H1 (cell line): ENCODE data around the gene MIER3. TPM values are rescaled to one million over a fixed set of nuclear protein-coding genes. Genes with fewer than 3 reads are reported as not detected.

Experiments used
- CTCF ChIA-PET: fragments of 300-600 bp; sonication (Branson Sonifier 250); formaldehyde crosslinking; loops from one replicate; lab custom pipeline; 2021; ENCODE audit not compliant: partially characterized antibody; lab: Charles Lee
- POLR2A ChIA-PET: fragments of 300-600 bp; sonication (Branson Sonifier 250); formaldehyde crosslinking; loops from one replicate; lab custom pipeline; 2021; ENCODE audit warnings: inconsistent platforms; ENCODE audit not compliant: partially characterized antibody; lab: Charles Lee
- DNase-seq, 2 experiments: peaks; one replicate each; pipeline versions ENCODE4 v3.0.0 to v3.0.0-alpha.2; 2010 to 2022; ENCODE audit warnings: low spot score in 2 of 2, low read depth in 1 of 2, mixed read lengths in 1 of 2
- FAIRE-seq: peaks from 2 replicates; lab custom pipeline; 2011; peaks lifted over from hg19 to GRCh38; lab: Jason Lieb, UNC
- H2AFZ ChIP-seq: 2 replicates; pipeline ENCODE4 v1.8.1; 2012; ENCODE audit warnings: low read length, inconsistent platforms
- H2AK5ac ChIP-seq: 2 replicates; pipeline ENCODE4 v1.6.1; 2013; ENCODE audit warnings: low read depth, low read length
- H2BK120ac ChIP-seq: replicated peaks from 2 replicates; pipeline ENCODE3; 2013; ENCODE audit warnings: low read depth, low read length, inconsistent platforms
- H2BK12ac ChIP-seq: 2 replicates; pipeline ENCODE4 v1.6.1; 2013; ENCODE audit warnings: low read depth, low read length
- H2BK15ac ChIP-seq: 2 replicates; pipeline ENCODE4 v1.6.1; 2013; ENCODE audit warnings: low read length
- H2BK20ac ChIP-seq: 2 replicates; pipeline ENCODE4 v1.6.1; 2013; ENCODE audit warnings: low read length
- H2BK5ac ChIP-seq: 2 replicates; pipeline ENCODE4 v1.6.1; 2013; ENCODE audit warnings: low read depth, low read length
- H3K14ac ChIP-seq: 2 replicates; pipeline ENCODE4 v1.6.1; 2013; ENCODE audit warnings: inconsistent platforms; ENCODE audit not compliant: insufficient read length
- H3K18ac ChIP-seq: 2 replicates; pipeline ENCODE4 v1.6.1; 2013; ENCODE audit warnings: low read length; ENCODE audit errors: extremely low read depth
- H3K23ac ChIP-seq: 2 replicates; pipeline ENCODE4 v1.6.1; 2013; ENCODE audit warnings: inconsistent platforms; ENCODE audit not compliant: insufficient read length
- H3K23me2 ChIP-seq: 2 replicates; pipeline ENCODE4 v1.6.1; 2013; ENCODE audit warnings: low read depth, low read length
- H3K27ac ChIP-seq: 2 replicates; pipeline ENCODE4 v1.6.1; 2011; ENCODE audit warnings: low read depth, low read length, inconsistent platforms
- H3K27me3 ChIP-seq, 4 experiments: replicated peaks in 1 of 4; 1 replicate in 1 of 4; 2 replicates in 3 of 4; pipeline versions ENCODE4 v1.6.1 to v1.8.1; 2011 to 2013; ENCODE audit warnings: low read length in 3 of 4, mild to moderate bottlenecking in 3 of 4, inconsistent platforms in 2 of 4, mixed read lengths in 2 of 4, moderate library complexity in 1 of 4; ENCODE audit not compliant: control insufficient read depth in 3 of 4, insufficient read depth in 3 of 4; ENCODE audit errors: extremely low read depth in 1 of 4
- H3K36me3 ChIP-seq, 4 experiments: 2 replicates each; pipeline versions ENCODE4 v1.6.1 to v1.8.1; 2011 to 2013; ENCODE audit warnings: mild to moderate bottlenecking in 4 of 4, low read length in 3 of 4, moderate library complexity in 2 of 4, control low read depth in 1 of 4, inconsistent platforms in 1 of 4; ENCODE audit not compliant: insufficient read depth in 4 of 4, control insufficient read depth in 2 of 4
- H3K4ac ChIP-seq: replicated peaks from 2 replicates; pipeline ENCODE3; 2013; ENCODE audit warnings: low read length, low read depth, mixed read lengths, inconsistent platforms; ENCODE audit not compliant: insufficient read length
- H3K4me1 ChIP-seq, 4 experiments: replicated peaks in 1 of 4; 1 replicate in 1 of 4; 2 replicates in 3 of 4; pipeline versions ENCODE4 v1.6.1 to v1.8.1; 2011 to 2013; ENCODE audit warnings: low read length in 3 of 4, inconsistent platforms in 2 of 4, mixed read lengths in 1 of 4; ENCODE audit not compliant: insufficient read depth in 4 of 4, control insufficient read depth in 3 of 4
- H3K4me2 ChIP-seq, 2 experiments: 2 replicates each; pipeline versions ENCODE4 v1.6.1 to v1.8.1; 2011 to 2013; ENCODE audit warnings: low read depth in 2 of 2, low read length in 2 of 2, control low read depth in 1 of 2, inconsistent platforms in 1 of 2, mild to moderate bottlenecking in 1 of 2; ENCODE audit not compliant: insufficient read depth in 1 of 2
- H3K4me3 ChIP-seq, 4 experiments: fragments of 200-600, 300-600 bp in 1 of 4; sonication (generic), shearing (Covaris generic), sonication (Bioruptor Twin) in 1 of 4; 2 replicates each; pipeline versions ENCODE4 v1.5.1 to v1.8.1; 2011 to 2016; ENCODE audit warnings: low read length in 4 of 4, low read depth in 3 of 4, control low read depth in 2 of 4, inconsistent platforms in 2 of 4, mild to moderate bottlenecking in 2 of 4, mixed read lengths in 1 of 4, moderate library complexity in 1 of 4; ENCODE audit not compliant: insufficient read depth in 2 of 4; ENCODE audit errors: extremely low read depth in 1 of 4
- H3K56ac ChIP-seq: replicated peaks from 2 replicates; pipeline ENCODE3; 2013; ENCODE audit warnings: low read depth, mild to moderate bottlenecking, mixed read lengths, low read length, inconsistent platforms; ENCODE audit not compliant: insufficient read length
- H3K79me1 ChIP-seq: 2 replicates; pipeline ENCODE4 v1.6.1; 2013; ENCODE audit warnings: low read depth, low read length, control low read depth
- H3K79me2 ChIP-seq, 2 experiments: 2 replicates each; pipeline versions ENCODE4 v1.6.1 to v1.8.1; 2012 to 2013; ENCODE audit warnings: low read length in 2 of 2, mild to moderate bottlenecking in 2 of 2, inconsistent platforms in 1 of 2; ENCODE audit not compliant: insufficient read depth in 2 of 2, control insufficient read depth in 1 of 2
- H3K9ac ChIP-seq, 4 experiments: replicated peaks in 1 of 4; 1 replicate in 1 of 4; 2 replicates in 3 of 4; pipeline versions ENCODE4 v1.6.1 to v1.8.1; 2011 to 2013; ENCODE audit warnings: low read depth in 3 of 4, low read length in 3 of 4, control low read depth in 2 of 4, mild to moderate bottlenecking in 2 of 4, moderate library complexity in 2 of 4, inconsistent platforms in 1 of 4; ENCODE audit errors: extremely low read depth in 1 of 4
- H3K9me3 ChIP-seq, 2 experiments: 2 replicates each; pipeline versions ENCODE4 v1.6.1 to v1.8.1; 2012 to 2013; ENCODE audit warnings: mild to moderate bottlenecking in 2 of 2, moderate library complexity in 2 of 2, control low read depth in 1 of 2, inconsistent platforms in 1 of 2, low read depth in 1 of 2, low read length in 1 of 2, mixed read lengths in 1 of 2; ENCODE audit not compliant: insufficient read depth in 2 of 2
- H4K20me1 ChIP-seq, 2 experiments: replicated peaks in 1 of 2; 2 replicates each; pipeline versions ENCODE3 to v1.8.1; 2011 to 2013; ENCODE audit warnings: inconsistent platforms in 2 of 2, low read length in 2 of 2, mild to moderate bottlenecking in 1 of 2; ENCODE audit not compliant: insufficient read depth in 2 of 2, control insufficient read depth in 1 of 2
- H4K5ac ChIP-seq: 2 replicates; pipeline ENCODE4 v1.6.1; 2013; ENCODE audit warnings: low read length, low read depth, mixed read lengths, inconsistent platforms; ENCODE audit not compliant: insufficient read length
- H4K8ac ChIP-seq: 2 replicates; pipeline ENCODE4 v1.8.0; 2013; ENCODE audit warnings: mild to moderate bottlenecking, moderate library complexity, low read length, inconsistent platforms; ENCODE audit not compliant: insufficient read depth; ENCODE audit errors: extremely low read depth
- H4K91ac ChIP-seq: replicated peaks from 2 replicates; pipeline ENCODE3; 2013; ENCODE audit warnings: low read length, mixed read lengths, inconsistent platforms; ENCODE audit not compliant: insufficient read length
- BRCA1 ChIP-seq: IDR thresholded peaks from 2 replicates; pipeline ENCODE4 v1.6.1; 2012; ENCODE audit warnings: low read depth, low read length, improper control_type of control experiment
- CEBPB ChIP-seq: IDR thresholded peaks from 2 replicates; pipeline ENCODE4 v1.6.1; 2012; ENCODE audit warnings: low read depth, low read length
- CHD2 ChIP-seq: IDR thresholded peaks from 2 replicates; pipeline ENCODE4 v1.6.1; 2012; ENCODE audit warnings: low read length, improper control_type of control experiment
- GABPA ChIP-seq: IDR thresholded peaks from 2 replicates; pipeline ENCODE4 v1.6.1; 2011; ENCODE audit warnings: mild to moderate bottlenecking, low read length, moderate library complexity, borderline replicate concordance; ENCODE audit not compliant: insufficient read depth
- KDM1A ChIP-seq: fragments of 200-600, 300-600 bp; sonication (generic); IDR thresholded peaks from 2 replicates; pipeline ENCODE4 v1.7.1; 2016; ENCODE audit warnings: mild to moderate bottlenecking, low read length, borderline replicate concordance
- POLR2A ChIP-seq, 2 experiments: IDR thresholded peaks; 1 replicate in 1 of 2; 2 replicates in 1 of 2; pipeline ENCODE4 v1.6.1; 2011; ENCODE audit warnings: low read depth in 2 of 2, low read length in 2 of 2, mild to moderate bottlenecking in 2 of 2; ENCODE audit errors: control extremely low read depth in 1 of 2
- RAD21 ChIP-seq, 2 experiments: IDR thresholded peaks in 1 of 2; conservative IDR thresholded peaks in 1 of 2; 2 replicates each; pipeline ENCODE4 v1.6.1; 2011; ENCODE audit warnings: low read depth in 2 of 2, low read length in 2 of 2, improper control_type of control experiment in 1 of 2, inconsistent platforms in 1 of 2, mild to moderate bottlenecking in 1 of 2, moderate library complexity in 1 of 2
- SAP30 ChIP-seq: fragments of 300-600 bp; sonication (generic); IDR thresholded peaks from 2 replicates; pipeline ENCODE4 v1.7.1; 2012; ENCODE audit warnings: low read length, moderate library complexity, mild to moderate bottlenecking, inconsistent platforms; ENCODE audit not compliant: insufficient read depth, insufficient replicate concordance
- SP1 ChIP-seq: IDR thresholded peaks from 2 replicates; pipeline ENCODE4 v1.6.1; 2011; ENCODE audit warnings: low read depth, low read length
- SRF ChIP-seq: IDR thresholded peaks from 2 replicates; pipeline ENCODE4 v1.6.1; 2011; ENCODE audit warnings: mild to moderate bottlenecking, low read depth, low read length, moderate library complexity
- TAF1 ChIP-seq: IDR thresholded peaks from 2 replicates; pipeline ENCODE4 v1.6.1; 2011; ENCODE audit warnings: mild to moderate bottlenecking, low read depth, low read length
- TAF7 ChIP-seq: optimal IDR thresholded peaks from 2 replicates; pipeline ENCODE3; 2011; ENCODE audit warnings: low read depth, mild to moderate bottlenecking, inconsistent platforms, low read length, moderate library complexity, borderline replicate concordance
- WGBS, 2 experiments: shearing (Covaris generic) in 1 of 2; methylation state at CpG; one replicate each; pipeline versions ENCODE4 v1.1.6 to v1.1.7; 2013 to 2015; ENCODE audit warnings: low lambda C conversion rate in 2 of 2, mixed read lengths in 2 of 2, inconsistent platforms in 1 of 2, low coverage in 1 of 2, missing lambda C conversion rate in 1 of 2; ENCODE audit not compliant: insufficient replicate concordance in 2 of 2, insufficient coverage in 1 of 2, insufficient read length in 1 of 2; ENCODE audit errors: extremely low coverage in 1 of 2, missing lambda C conversion rate in 1 of 2; 5-methylcytosine and 5-hydroxymethylcytosine counted together
- polyA plus RNA-seq, 7 experiments: library from polyadenylated mRNA; depleted of rRNA in 3 of 7; stranded (reverse) in 5 of 7; unstranded in 2 of 7; fragments of >200 nt in 5 of 7; fragments of 200-250 nt in 2 of 7; gene quantifications; 1 replicate in 5 of 7; 2 replicates in 1 of 7; 4 replicates in 1 of 7; pipeline versions ENCODE4 v1.2.1 to v1.2.3, GENCODE V29; 2011 to 2013; ENCODE audit warnings: missing spikeins in 2 of 7, mixed read lengths in 2 of 7
- total RNA-seq: library from RNA; stranded (reverse); fragmentation: NEBNext Ultra II Directional; extraction: Animal tissue kit (Norgen Biotek cat#: 25700); gene quantifications from 2 replicates; pipeline ENCODE4 v1.2.1, GENCODE V29; 2021
- TF ChIP-seq, protein P1 (sequence below): IDR thresholded peaks from 2 replicates; pipeline ENCODE4 v1.6.1; 2012; ENCODE audit warnings: inconsistent platforms
- TF ChIP-seq, protein P2 (sequence below): IDR thresholded peaks from 2 replicates; pipeline ENCODE4 v1.6.1; 2012; ENCODE audit warnings: inconsistent platforms

MIER3 gene
- total and polyA plus RNA-seq, 2 of the 8 experiments (the other 6 are each of a cell fraction or from before 2014, with no cell fraction given): 9.6 to 33.3 TPM

DNA sequence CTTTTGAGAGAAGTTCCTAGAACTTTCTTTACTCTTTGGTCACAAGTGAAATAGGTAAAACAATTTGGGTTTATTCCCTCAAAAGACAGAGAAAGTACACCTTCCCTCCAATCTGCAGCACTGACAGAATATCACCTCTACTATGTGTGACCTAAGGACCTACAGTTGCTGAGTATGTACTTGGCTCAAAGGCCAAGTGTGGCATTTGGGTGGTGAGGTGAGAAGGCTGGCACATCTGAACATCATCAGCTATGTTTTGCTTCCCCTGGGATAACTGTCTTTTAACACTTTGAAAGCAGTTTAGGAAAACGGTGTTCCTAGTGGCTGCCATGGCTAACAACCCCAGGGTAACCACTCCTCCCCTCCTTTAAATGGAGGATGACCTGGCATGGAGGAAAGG lies 17.6 kb downstream of the MIER3 start:
- Histone ChIP-seq H3K14ac (no peak overlapping the region), H2BK5ac (no peak overlapping the region), H2AK5ac (no peak overlapping the region), H4K8ac (no peak overlapping the region), H3K9ac (no peak overlapping the region), H3K27me3 (peaks cover 0 to 1% (median 0%) of the 10 kb centered on the region in 4 experiments; a peak in 1 of 7 replicates), H3K4me3 (no peak overlapping the region), H2BK12ac (no peak overlapping the region), H3K23me2 (no peaks in the 10 kb centered on the region), H3K79me1 (no peaks in the 10 kb centered on the region), H4K5ac (no peak overlapping the region), H3K18ac (no peak overlapping the region), H3K23ac (no peak overlapping the region), H4K20me1 (peaks cover 0 to 2% of the 10 kb centered on the region in 2 experiments), H3K4ac (no peak overlapping the region), H3K27ac (no peak overlapping the region), H3K4me1 (no peaks in the 10 kb centered on the region), H3K56ac (no peak overlapping the region), H2BK120ac (no peak overlapping the region), H3K4me2 (no peak overlapping the region), H3K79me2 (no peaks in the 10 kb centered on the region), H4K91ac (no peak overlapping the region), H3K36me3 (peaks cover 21 to 97% (median 59%) of the 10 kb centered on the region in 4 experiments), H2BK20ac (no peak overlapping the region), H2AFZ (no peak overlapping the region), H3K9me3 (no peaks in the 10 kb centered on the region), H2BK15ac (no peak overlapping the region)
- POLR2A ChIA-PET: interaction anchor here (0.6 to 1.7 kb wide), 2 partner anchors 8 to 286 kb away, joined by 4 to 5 read pairs; no protein-coding TSS in a partner anchor
- FAIRE-seq (no peak), DNase-seq (no peak)
- CTCF ChIA-PET: no interaction called here
- 75% methylated on average over 1 of the region's 1 CpG; no CpG with 5 or more reads in 1 of the 2 experiments for WGBS, 2 experiments
- TF ChIP-seq SRF: no peak
- TF ChIP-seq POLR2A (IDR thresholded peaks at IDR 0.05; ENCODE audit: control extremely low read depth in 1 of 2, low read depth in 2 of 2, low read length in 2 of 2): no peak
- TF ChIP-seq GABPA: no peak
- no peak for TF ChIP-seq SP1
- TF ChIP-seq BRCA1: no peak
- TF ChIP-seq KDM1A: no peak
- TF ChIP-seq CHD2: no peak
- TF ChIP-seq, protein P1, sequence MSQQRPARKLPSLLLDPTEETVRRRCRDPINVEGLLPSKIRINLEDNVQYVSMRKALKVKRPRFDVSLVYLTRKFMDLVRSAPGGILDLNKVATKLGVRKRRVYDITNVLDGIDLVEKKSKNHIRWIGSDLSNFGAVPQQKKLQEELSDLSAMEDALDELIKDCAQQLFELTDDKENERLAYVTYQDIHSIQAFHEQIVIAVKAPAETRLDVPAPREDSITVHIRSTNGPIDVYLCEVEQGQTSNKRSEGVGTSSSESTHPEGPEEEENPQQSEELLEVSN: no peak
- TF ChIP-seq, protein P2, sequence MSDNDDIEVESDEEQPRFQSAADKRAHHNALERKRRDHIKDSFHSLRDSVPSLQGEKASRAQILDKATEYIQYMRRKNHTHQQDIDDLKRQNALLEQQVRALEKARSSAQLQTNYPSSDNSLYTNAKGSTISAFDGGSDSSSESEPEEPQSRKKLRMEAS: no peak
- no peak for TF ChIP-seq CEBPB
- no peak for TF ChIP-seq TAF1
- no peak for TF ChIP-seq RAD21 (IDR thresholded peaks at IDR 0.05 in 1 of 2, conservative IDR thresholded peaks at IDR 0.05 in 1 of 2; ENCODE audit: low read depth in 2 of 2, low read length in 2 of 2)
- no peak for TF ChIP-seq SAP30
- no peak for TF ChIP-seq TAF7
